B cell (primary cell): Measurements from ENCODE around the gene SLC41A3. TPM values are rescaled to one million over a fixed set of nuclear protein-coding genes. Genes with fewer than 3 reads are reported as not detected.

Experiments used
- ATAC-seq: fragments of 200-7000 bp; cut with Tn5 transposase; one replicate; pipeline ENCODE4 v1.10.0; 2021; ENCODE audit warnings: low read depth, mild to moderate bottlenecking, moderate number of reproducible peaks, moderate library complexity
- CTCF ChIA-PET: fragments of 350-600 bp; sonication (Branson Sonifier 250); formaldehyde crosslinking; loops from one replicate; lab custom pipeline; 2021; ENCODE audit warnings: antibody characterized with exemption, inconsistent platforms; lab: Charles Lee
- POLR2A ChIA-PET: fragments of 350-600 bp; sonication (Branson Sonifier 250); formaldehyde crosslinking; loops from one replicate; lab custom pipeline; 2021; ENCODE audit warnings: antibody characterized with exemption; lab: Charles Lee
- DNase-seq: peaks from one replicate; pipeline ENCODE4 v3.0.0; 2013
- H2AFZ ChIP-seq: 2 replicates; pipeline ENCODE4 v1.6.1; 2012; ENCODE audit warnings: mild to moderate bottlenecking, low read depth, low read length; ENCODE audit not compliant: insufficient read depth, poor library complexity, severe bottlenecking
- H3K27ac ChIP-seq, 2 donors: 1 replicate in 1 of 2; 2 replicates in 1 of 2; pipeline ENCODE4 v1.5.1; 2012 to 2013; ENCODE audit warnings: low read length in 2 of 2, mild to moderate bottlenecking in 2 of 2, moderate library complexity in 1 of 2
- H3K27me3 ChIP-seq, 4 experiments: fragments of 200-600 bp in 1 of 4; sonication (generic) in 1 of 4; replicated peaks in 1 of 4; 1 replicate in 2 of 4; 2 replicates in 2 of 4; pipeline versions ENCODE4 v1.6.1 to v1.7.0; 2013 to 2016; ENCODE audit warnings: low read length in 3 of 4, mild to moderate bottlenecking in 2 of 4, mixed read lengths in 1 of 4, moderate library complexity in 1 of 4; ENCODE audit not compliant: insufficient read depth in 4 of 4, control insufficient read depth in 3 of 4; ENCODE audit errors: control extremely low read depth in 1 of 4
- H3K36me3 ChIP-seq, 2 experiments: replicated peaks in 1 of 2; 1 replicate in 1 of 2; 2 replicates in 1 of 2; pipeline versions ENCODE4 v1.6.1 to v1.7.1; 2013; ENCODE audit warnings: low read length in 1 of 2; ENCODE audit not compliant: insufficient read depth in 2 of 2, control insufficient read depth in 1 of 2; ENCODE audit errors: control extremely low read depth in 1 of 2, extremely low read depth in 1 of 2
- H3K4me1 ChIP-seq, 2 donors: fragments of 200-600 bp in 1 of 2; sonication (generic) in 1 of 2; 1 replicate in 1 of 2; 2 replicates in 1 of 2; pipeline versions ENCODE4 v1.5.1 to v1.6.1; 2013 to 2017; ENCODE audit warnings: low read length in 2 of 2; ENCODE audit not compliant: control insufficient read depth in 2 of 2, insufficient read depth in 2 of 2
- H3K4me2 ChIP-seq: replicated peaks from 2 replicates; pipeline ENCODE3; 2012; ENCODE audit warnings: mild to moderate bottlenecking, low read depth, low read length; ENCODE audit not compliant: poor library complexity, severe bottlenecking
- H3K4me3 ChIP-seq, 5 experiments: fragments of 200-600 bp in 1 of 5; sonication (generic) in 1 of 5; 1 replicate in 3 of 5; 2 replicates in 2 of 5; pipeline versions ENCODE4 v1.5.1 to v1.7.0; 2011 to 2016; ENCODE audit warnings: low read length in 4 of 5, mild to moderate bottlenecking in 4 of 5, low read depth in 2 of 5, control low read depth in 1 of 5, moderate library complexity in 1 of 5; ENCODE audit not compliant: insufficient read depth in 1 of 5; ENCODE audit errors: control extremely low read depth in 1 of 5, extremely low read depth in 1 of 5
- H3K79me2 ChIP-seq: fragments of 200-600 bp; sonication (generic); one replicate; pipeline ENCODE4 v1.6.0; 2016; ENCODE audit warnings: low read length; ENCODE audit not compliant: control insufficient read depth, insufficient read depth
- H3K9ac ChIP-seq: fragments of 200-600 bp; sonication (generic); 2 replicates; pipeline ENCODE4 v1.6.1; 2017; ENCODE audit warnings: mild to moderate bottlenecking, low read length, moderate library complexity
- H3K9me3 ChIP-seq, 3 donors: one replicate each; pipeline versions ENCODE4 v1.6.1 to v1.7.1; 2013; ENCODE audit warnings: low read length in 2 of 3; ENCODE audit not compliant: control insufficient read depth in 2 of 3, insufficient read depth in 1 of 3; ENCODE audit errors: control extremely low read depth in 1 of 3
- H4K20me1 ChIP-seq: 2 replicates; pipeline ENCODE4 v1.6.0; 2012; ENCODE audit warnings: mild to moderate bottlenecking, low read length; ENCODE audit not compliant: insufficient read depth, control insufficient read depth, poor library complexity, severe bottlenecking
- H3K27ac Mint-ChIP-seq: one replicate; pipeline ENCODE4 v1.8.0; 2021; ENCODE audit warnings: mixed read lengths
- H3K27me3 Mint-ChIP-seq: one replicate; pipeline ENCODE4 v1.8.0; 2021; ENCODE audit warnings: mixed read lengths
- H3K4me1 Mint-ChIP-seq: one replicate; pipeline ENCODE4 v1.8.0; 2021; ENCODE audit warnings: mixed read lengths
- H3K4me3 Mint-ChIP-seq: one replicate; pipeline ENCODE4 v1.8.0; 2021; ENCODE audit warnings: mixed read lengths
- H3K9me3 Mint-ChIP-seq: one replicate; pipeline ENCODE4 v1.8.0; 2022; ENCODE audit warnings: mixed read lengths; ENCODE audit not compliant: insufficient read depth
- CTCF ChIP-seq: fragments of 200-600 bp; IDR thresholded peaks from one replicate; pipeline ENCODE4 v1.8.0; 2022; ENCODE audit warnings: antibody characterized with exemption, mild to moderate bottlenecking
- EZH2 ChIP-seq: IDR thresholded peaks from 2 replicates; pipeline ENCODE4 v1.6.1; 2012; ENCODE audit warnings: borderline replicate concordance, low read depth, mild to moderate bottlenecking, moderate library complexity, low read length; ENCODE audit not compliant: insufficient read depth, poor library complexity, severe bottlenecking
- WGBS: methylation state at CpG from one replicate; pipeline ENCODE4 v1.1.5; 2013; ENCODE audit warnings: missing lambda C conversion rate; ENCODE audit not compliant: insufficient coverage; 5-methylcytosine and 5-hydroxymethylcytosine counted together
- intact Hi-C: fragments of 100-400 bp; cut with micrococcal nuclease; formaldehyde crosslinking; loops from one replicate; pipeline ENCODE4 v1.10.0; 2022
- polyA plus RNA-seq: library from polyadenylated mRNA; depleted of rRNA; stranded (reverse); fragments of >200 nt; gene quantifications from 2 replicates; pipeline ENCODE4 v1.2.3, GENCODE V29; 2012
- total RNA-seq, 2 donors: library from RNA; stranded (reverse); fragments of 120-200 nt in 1 of 2; gene quantifications; 1 replicate in 1 of 2; 2 replicates in 1 of 2; pipeline versions ENCODE4 v1.2.3 to v1.2.4, GENCODE V29; 2013 to 2022

Gene SLC41A3
- total and polyA plus RNA-seq, 2 donors (not counting 1 experiment from before 2014, with no cell fraction given), result 34.2 to 39.3 TPM

- H3K27ac Mint-ChIP-seq, result no peak overlapping the region
Measured at GRCh38 chr3:126107203-126107939, 23.4 kb upstream of the SLC41A3 start.

More at GRCh38 chr3:126107203-126107939, 23.4 kb upstream of the SLC41A3 start:
- ChIA-PET CTCF (no interaction called here), POLR2A (no interaction called here)
- ATAC-seq, result no peak
- TF ChIP-seq EZH2, result no peak
- no peak for TF ChIP-seq CTCF
- H3K27me3 Mint-ChIP-seq, result no peaks in the 10 kb centered on the region
- H2AFZ ChIP-seq, result no peak overlapping the region
- no peaks in the 10 kb centered on the region for H3K27me3 ChIP-seq
- no peaks in the 10 kb centered on the region for H3K9me3 Mint-ChIP-seq
- no peaks in the 10 kb centered on the region for H3K79me2 ChIP-seq
- no peak overlapping the region for H3K4me2 ChIP-seq
- H3K4me3 ChIP-seq, result no peak overlapping the region
- H3K4me1 ChIP-seq, result no peaks in the 10 kb centered on the region
- H3K36me3 ChIP-seq, result no peaks in the 10 kb centered on the region
- intact Hi-C loops, result no loop called here
- WGBS, result 87% methylated on average over 16 of the region's 17 CpGs
- H3K4me3 Mint-ChIP-seq, result no peak overlapping the region
- no peaks in the 10 kb centered on the region for H3K9me3 ChIP-seq
- no peak overlapping the region for H3K27ac ChIP-seq
- no peak for DNase-seq
- H3K9ac ChIP-seq, result no peak overlapping the region
- H3K4me1 Mint-ChIP-seq, result no peaks in the 10 kb centered on the region
- no peaks in the 10 kb centered on the region for H4K20me1 ChIP-seq
